ENCODE data around the gene RILPL2. TPM values are rescaled to one million over a fixed set of nuclear protein-coding genes. Genes with fewer than 3 reads are reported as not detected.

Gene RILPL2
- total RNA-seq, 1 donor from 2014 or later, result 1.9 TPM

DNA sequence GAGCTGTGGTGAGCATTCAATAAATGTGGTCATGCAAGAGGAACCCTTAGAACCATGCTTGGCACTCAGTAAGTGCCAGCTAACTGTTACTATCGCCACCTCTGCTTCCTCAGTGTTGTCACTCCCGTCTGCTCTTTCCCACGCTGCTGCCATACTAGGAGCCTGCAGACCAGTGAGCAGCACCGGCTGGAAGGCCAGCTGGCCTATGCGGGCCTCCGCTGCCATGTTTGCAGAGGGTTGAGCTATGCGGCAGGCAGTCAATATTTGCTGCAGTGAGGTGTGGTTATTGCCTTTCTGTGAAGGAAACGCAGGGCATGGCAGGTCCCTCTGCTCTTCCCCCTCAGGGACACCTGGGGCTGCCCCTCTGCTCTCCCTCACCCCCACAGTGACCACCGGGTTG, 39.5 kb downstream of the RILPL2 start:
- TF ChIP-seq, protein P1, sequence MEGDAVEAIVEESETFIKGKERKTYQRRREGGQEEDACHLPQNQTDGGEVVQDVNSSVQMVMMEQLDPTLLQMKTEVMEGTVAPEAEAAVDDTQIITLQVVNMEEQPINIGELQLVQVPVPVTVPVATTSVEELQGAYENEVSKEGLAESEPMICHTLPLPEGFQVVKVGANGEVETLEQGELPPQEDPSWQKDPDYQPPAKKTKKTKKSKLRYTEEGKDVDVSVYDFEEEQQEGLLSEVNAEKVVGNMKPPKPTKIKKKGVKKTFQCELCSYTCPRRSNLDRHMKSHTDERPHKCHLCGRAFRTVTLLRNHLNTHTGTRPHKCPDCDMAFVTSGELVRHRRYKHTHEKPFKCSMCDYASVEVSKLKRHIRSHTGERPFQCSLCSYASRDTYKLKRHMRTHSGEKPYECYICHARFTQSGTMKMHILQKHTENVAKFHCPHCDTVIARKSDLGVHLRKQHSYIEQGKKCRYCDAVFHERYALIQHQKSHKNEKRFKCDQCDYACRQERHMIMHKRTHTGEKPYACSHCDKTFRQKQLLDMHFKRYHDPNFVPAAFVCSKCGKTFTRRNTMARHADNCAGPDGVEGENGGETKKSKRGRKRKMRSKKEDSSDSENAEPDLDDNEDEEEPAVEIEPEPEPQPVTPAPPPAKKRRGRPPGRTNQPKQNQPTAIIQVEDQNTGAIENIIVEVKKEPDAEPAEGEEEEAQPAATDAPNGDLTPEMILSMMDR (conservative IDR thresholded peaks at IDR 0.05), result no peak

DNA sequence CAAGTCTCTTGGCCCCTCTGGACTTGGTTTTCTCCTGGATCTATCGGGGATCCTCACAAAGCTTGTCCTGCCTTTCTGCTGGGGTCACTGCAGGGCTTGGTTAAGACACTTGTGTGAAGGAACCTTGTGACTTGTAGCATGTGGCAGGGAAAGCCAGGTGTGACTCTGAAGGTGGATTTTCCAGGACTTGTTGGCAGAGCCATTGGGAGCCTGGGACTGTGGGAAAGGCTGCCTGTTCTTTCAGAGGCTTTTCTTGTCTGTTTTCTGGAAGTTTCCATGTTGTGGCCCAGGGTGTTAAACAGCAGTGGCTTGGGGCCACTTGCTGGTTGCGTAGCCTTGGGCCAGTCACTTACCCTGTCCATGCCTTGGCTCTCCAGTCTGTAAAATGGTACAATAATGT, 39.9 kb downstream of the RILPL2 start:
- peaks cover 7% of the 10 kb centered on the region for H3K4me1 Mint-ChIP-seq
- no peaks in the 10 kb centered on the region for H3K9me3 Mint-ChIP-seq
- no peak for DNase-seq (ENCODE audit: low read depth, low spot score)
- TF ChIP-seq, protein P1 (conservative IDR thresholded peaks at IDR 0.05), result no peak
- peaks cover 3% of the 10 kb centered on the region for H3K36me3 Mint-ChIP-seq (ENCODE audit: low read depth)
- H3K4me3 Mint-ChIP-seq, result no peak overlapping the region
- H3K27me3 Mint-ChIP-seq (ENCODE audit: low read depth), result no peaks in the 10 kb centered on the region
- no peak overlapping the region for H3K27ac Mint-ChIP-seq (ENCODE audit: unreplicated experiment)

More for the DNA sequence above, 39.5 kb downstream of the RILPL2 start:
- no peak overlapping the region for H3K4me3 Mint-ChIP-seq
- H3K36me3 Mint-ChIP-seq (ENCODE audit: low read depth), result peaks cover 3% of the 10 kb centered on the region
- no peak for DNase-seq (ENCODE audit: low read depth, low spot score)
- H3K27ac Mint-ChIP-seq (ENCODE audit: unreplicated experiment), result no peak overlapping the region
- H3K27me3 Mint-ChIP-seq (ENCODE audit: low read depth), result no peaks in the 10 kb centered on the region
- H3K4me1 Mint-ChIP-seq, result peaks cover 3% of the 10 kb centered on the region
- H3K9me3 Mint-ChIP-seq, result no peaks in the 10 kb centered on the region

DNA sequence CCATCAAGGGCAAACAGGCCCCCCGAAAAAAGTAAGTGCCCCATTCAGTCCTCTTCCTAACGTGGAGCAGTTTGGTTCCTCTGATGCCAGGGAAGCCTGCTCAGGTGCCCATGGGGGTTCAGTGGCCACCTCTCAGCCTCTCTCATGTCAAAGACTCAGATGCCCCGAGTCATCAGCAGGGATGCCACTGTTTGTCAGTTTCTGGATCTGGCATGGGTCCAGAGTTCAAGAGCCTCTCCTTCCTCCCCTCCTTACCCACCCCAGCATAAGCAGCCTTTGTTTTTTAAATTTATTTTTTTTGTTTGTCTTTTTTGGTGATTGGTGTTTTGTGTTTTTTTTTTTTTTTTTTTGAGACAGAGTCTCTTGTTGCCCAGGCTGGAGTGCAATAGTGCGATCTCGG, 41.2 kb downstream of the RILPL2 start:
- H3K9me3 Mint-ChIP-seq, result no peaks in the 10 kb centered on the region
- DNase-seq (ENCODE audit: low read depth, low spot score), result no peak
- TF ChIP-seq, protein P1 (conservative IDR thresholded peaks at IDR 0.05), result no peak
- H3K27me3 Mint-ChIP-seq (ENCODE audit: low read depth), result no peaks in the 10 kb centered on the region
- H3K27ac Mint-ChIP-seq (ENCODE audit: unreplicated experiment), result no peak overlapping the region
- no peak overlapping the region for H3K4me3 Mint-ChIP-seq
- H3K36me3 Mint-ChIP-seq (ENCODE audit: low read depth), result peaks cover 3% of the 10 kb centered on the region
- peaks cover 20% of the 10 kb centered on the region for H3K4me1 Mint-ChIP-seq

DNA sequence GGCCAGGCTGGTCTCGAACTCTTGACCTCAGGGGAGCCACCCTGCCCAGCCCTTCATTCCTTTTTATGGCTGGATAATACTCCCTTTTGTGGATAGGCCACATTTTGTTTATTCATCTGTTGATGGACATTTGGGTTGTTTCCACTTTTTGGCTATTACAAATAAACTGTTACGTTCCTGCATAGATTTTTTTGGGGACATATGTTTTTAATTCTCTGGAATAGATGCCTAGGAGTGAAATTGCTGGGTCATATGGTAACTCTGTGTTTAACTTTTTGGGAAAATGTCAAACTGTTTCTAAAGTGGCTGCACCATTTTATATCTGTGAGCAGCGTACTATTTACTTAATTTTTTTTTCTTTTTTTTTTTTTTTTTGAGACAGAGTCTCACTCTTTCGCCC, 42.7 kb downstream of the RILPL2 start:
- Mint-ChIP-seq H3K4me3 (no peak overlapping the region), H3K4me1 (peaks cover 25% of the 10 kb centered on the region), H3K9me3 (no peaks in the 10 kb centered on the region), H3K27me3 (ENCODE audit: low read depth) (no peaks in the 10 kb centered on the region), H3K27ac (ENCODE audit: unreplicated experiment) (no peak overlapping the region), H3K36me3 (ENCODE audit: low read depth) (peaks cover 3% of the 10 kb centered on the region)
- TF ChIP-seq, protein P1 (conservative IDR thresholded peaks at IDR 0.05), result no peak
- no peak for DNase-seq (ENCODE audit: low read depth, low spot score)

DNA sequence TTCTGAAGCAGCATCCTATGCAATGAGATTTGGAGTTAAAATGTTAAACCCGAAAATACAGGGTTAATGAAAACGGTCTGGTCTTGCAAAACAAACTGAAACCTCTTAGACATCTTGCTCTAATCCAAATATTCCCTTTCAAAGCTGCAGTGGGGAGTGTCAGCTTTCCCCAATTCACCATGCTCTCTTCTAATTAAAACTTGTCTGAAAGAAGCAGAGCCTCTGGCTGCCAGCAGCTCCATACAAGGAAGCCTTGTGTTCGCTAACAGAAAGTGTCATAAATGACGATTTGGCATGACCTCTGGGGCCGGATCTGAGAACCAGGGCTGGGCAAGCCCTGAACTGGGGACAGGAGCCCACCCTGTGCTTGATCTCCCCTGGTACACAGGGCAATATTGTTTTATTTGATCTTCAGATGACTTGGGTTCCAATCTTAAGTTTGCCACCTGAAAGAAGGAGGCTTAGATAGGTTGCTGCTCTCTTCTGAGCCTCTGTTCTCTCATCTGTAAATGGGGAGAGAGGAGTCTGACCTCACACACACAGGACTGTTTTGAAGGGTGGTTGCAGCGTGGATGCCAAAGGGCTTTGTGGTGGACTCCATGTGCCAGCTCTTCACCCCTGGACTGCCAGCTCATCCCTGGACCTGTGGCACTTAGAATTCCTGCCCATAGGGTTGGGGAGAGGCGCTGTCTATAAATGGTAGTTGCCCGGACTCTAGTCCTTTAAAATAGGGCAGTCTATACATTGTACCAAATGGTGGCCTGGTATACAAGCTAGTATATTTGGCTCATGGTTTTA, 44.7 kb downstream of the RILPL2 start:
- peaks cover 3% of the 10 kb centered on the region for H3K36me3 Mint-ChIP-seq (ENCODE audit: low read depth)
- no peaks in the 10 kb centered on the region for H3K9me3 Mint-ChIP-seq
- H3K27me3 Mint-ChIP-seq (ENCODE audit: low read depth), result no peaks in the 10 kb centered on the region
- H3K4me1 Mint-ChIP-seq, result peaks cover 40% of the 10 kb centered on the region
- TF ChIP-seq, protein P1 (conservative IDR thresholded peaks at IDR 0.05), result no peak
- H3K4me3 Mint-ChIP-seq, result peak overlapping the region; percentile 96
- H3K27ac Mint-ChIP-seq (ENCODE audit: unreplicated experiment), result no peak overlapping the region
- no peak for DNase-seq (ENCODE audit: low read depth, low spot score)
